Left ventricle myocardium inferior (tissue), 1 donor: Measurements from ENCODE around the gene ANKH. TPM values are rescaled to one million over a fixed set of nuclear protein-coding genes. Genes with fewer than 3 reads are reported as not detected.
"Not testable (repeated sequence)": the region's sequence is repeated elsewhere in the genome, so short reads cannot be mapped to it uniquely, and the experiment has no call there.

ENCODE experiments used
- DNase-seq: peaks from one replicate; pipeline ENCODE4 v3.0.0-alpha.2; 2020
- H3K27ac ChIP-seq: fragments of 200-600 bp; replicated peaks from 2 replicates; pipeline ENCODE4 v1.8.0; 2021
- H3K27me3 ChIP-seq: fragments of 200-600 bp; 2 replicates; pipeline ENCODE4 v1.8.0; 2021; ENCODE audit warnings: low read depth
- H3K36me3 ChIP-seq: fragments of 200-600 bp; 2 replicates; pipeline ENCODE4 v1.8.0; 2021
- H3K4me1 ChIP-seq: fragments of 200-600 bp; 2 replicates; pipeline ENCODE4 v1.8.0; 2021
- H3K4me3 ChIP-seq: fragments of 200-600 bp; 2 replicates; pipeline ENCODE4 v1.8.0; 2021; ENCODE audit warnings: mild to moderate bottlenecking, moderate library complexity
- H3K9me3 ChIP-seq: fragments of 200-600 bp; replicated peaks from 2 replicates; pipeline ENCODE4 v1.8.0; 2021
- CTCF ChIP-seq: fragments of 200-600 bp; IDR thresholded peaks from 2 replicates; pipeline ENCODE4 v1.8.0; 2021; ENCODE audit warnings: antibody characterized with exemption, mild to moderate bottlenecking, borderline replicate concordance
- intact Hi-C: fragments of 100-400 bp; cut with micrococcal nuclease; formaldehyde crosslinking; loops from one replicate; pipeline ENCODE4 v1.11.0; 2022
- total RNA-seq: library from RNA; stranded (reverse); fragmentation: NEBNext Ultra II Directional; extraction: Animal tissue kit (Norgen Biotek cat#: 25700); gene quantifications from one replicate; pipeline ENCODE4 v1.2.1, GENCODE V29; 2021
- donor health status: DM: no; HTN: yes; CAD: no; lungs with severe emphysema.

The ANKH gene
- total RNA-seq, 1 donor from 2014 or later = 227 TPM

- no peaks in the 10 kb centered on the region for H3K9me3 ChIP-seq
- H3K27ac ChIP-seq = no peak overlapping the region
- DNase-seq = no peak
- no peak for TF ChIP-seq CTCF
- no peaks in the 10 kb centered on the region for H3K36me3 ChIP-seq
- H3K4me3 ChIP-seq = no peak overlapping the region
- H3K27me3 ChIP-seq = no peaks in the 10 kb centered on the region
- intact Hi-C loops = no loop called here
- peaks cover 60% of the 10 kb centered on the region for H3K4me1 ChIP-seq
These were observed 20.0 kb downstream of the ANKH start for GRCh38 chr5:14851597-14851996.

GRCh38 chr5:14851050-14851419, 20.5 kb downstream of the ANKH start:
- intact Hi-C loops = no loop called here
- Histone ChIP-seq H3K9me3 (no peaks in the 10 kb centered on the region), H3K27me3 (no peaks in the 10 kb centered on the region), H3K4me3 (no peak overlapping the region), H3K4me1 (peaks cover 56% of the 10 kb centered on the region), H3K36me3 (no peaks in the 10 kb centered on the region), H3K27ac (no peak overlapping the region)
- DNase-seq = no peak
- TF ChIP-seq CTCF = no peak

- H3K4me1 ChIP-seq = peaks cover 52% of the 10 kb centered on the region
These were observed 21.0 kb downstream of the ANKH start for GRCh38 chr5:14850419-14851049.

GRCh38 chr5:14849516-14850294, 21.9 kb downstream of the ANKH start:
- Histone ChIP-seq H3K36me3 (peaks cover 5% of the 10 kb centered on the region), H3K4me3 (no peak overlapping the region), H3K27me3 (no peaks in the 10 kb centered on the region), H3K9me3 (no peaks in the 10 kb centered on the region), H3K27ac (no peak overlapping the region), H3K4me1 (peaks cover 44% of the 10 kb centered on the region)
- DNase-seq = no peak
- TF ChIP-seq CTCF = no peak
- intact Hi-C loops = no loop called here

More at GRCh38 chr5:14850419-14851049, 21.0 kb downstream of the ANKH start:
- no peak overlapping the region for H3K27ac ChIP-seq
- no peak overlapping the region for H3K4me3 ChIP-seq
- H3K27me3 ChIP-seq = no peaks in the 10 kb centered on the region
- H3K36me3 ChIP-seq = no peaks in the 10 kb centered on the region
- no peaks in the 10 kb centered on the region for H3K9me3 ChIP-seq
- DNase-seq = no peak
- intact Hi-C loops = no loop called here
- TF ChIP-seq CTCF = no peak

GRCh38 chr5:14848942-14849341, 22.6 kb downstream of the ANKH start:
- intact Hi-C loops, DNase-seq, H3K9me3 ChIP-seq, H3K27me3 ChIP-seq, H3K27ac ChIP-seq, H3K4me3 ChIP-seq: not testable (repeated sequence)
- Histone ChIP-seq H3K4me1 (peaks cover 37% of the 10 kb centered on the region), H3K36me3 (peaks cover 13% of the 10 kb centered on the region)

- Histone ChIP-seq H3K9me3 (no peaks in the 10 kb centered on the region), H3K4me1 (peaks cover 37% of the 10 kb centered on the region), H3K27ac (no peak overlapping the region), H3K27me3 (no peaks in the 10 kb centered on the region), H3K4me3 (no peak overlapping the region), H3K36me3 (peaks cover 16% of the 10 kb centered on the region)
- no peak for TF ChIP-seq CTCF
- intact Hi-C loops = no loop called here
- DNase-seq = no peak
These were observed 23.2 kb downstream of the ANKH start for GRCh38 chr5:14848385-14848784.
